Hematopoietic multipotent progenitor cell treated with erythropoietin and hydrocortisone succinate and interleukin-3 and kit ligand, for 8 days (in vitro differentiated cells): ENCODE measurements around the gene EHBP1L1.

Source experiments
- DNase-seq: peaks from one replicate; pipeline ENCODE4 v3.0.0-alpha.2; 2015

The EHBP1L1 gene

GRCh38 chr11:65639623-65640482, 64.0 kb downstream of the EHBP1L1 start:
- no peak for DNase-seq

- peak; percentile 30 for DNase-seq
Observed at GRCh38 chr11:65640483-65641296, 64.8 kb downstream of the EHBP1L1 start.

- no peak for DNase-seq
Observed at GRCh38 chr11:65641297-65642013, 65.6 kb downstream of the EHBP1L1 start.
